Measurements from ENCODE around the gene BLOC1S5. TPM values are rescaled to one million over a fixed set of nuclear protein-coding genes. Genes with fewer than 3 reads are reported as not detected.

Gene BLOC1S5
- total and polyA plus RNA-seq, 2 of the 8 experiments (the other 6 are each of a cell fraction or from before 2014, with no cell fraction given), result 3.4 to 17.2 TPM

GRCh38 chr6:8057263-8057662, 6.9 kb downstream of the BLOC1S5 start:
- FAIRE-seq (no peak), DNase-seq (ENCODE audit: low read depth in 1 of 2, low spot score in 2 of 2) (no peak)
- Histone ChIP-seq H2AFZ (ENCODE audit: low read length) (no peak overlapping the region), H4K5ac (ENCODE audit: insufficient read length, low read depth, low read length) (no peak overlapping the region), H2AK5ac (ENCODE audit: low read depth, low read length) (no peak overlapping the region), H3K27ac (ENCODE audit: low read depth, low read length) (no peak overlapping the region), H3K4me1 (replicated peaks in 1 of 4; ENCODE audit: control insufficient read depth in 3 of 4, insufficient read depth in 4 of 4, low read length in 3 of 4) (no peaks in the 10 kb centered on the region), H3K23ac (ENCODE audit: insufficient read length) (no peak overlapping the region), H3K4me3 (ENCODE audit: extremely low read depth in 1 of 4, insufficient read depth in 2 of 4, low read depth in 3 of 4, low read length in 4 of 4) (no peak overlapping the region), H4K20me1 (replicated peaks in 1 of 2; ENCODE audit: control insufficient read depth in 1 of 2, insufficient read depth in 2 of 2, low read length in 2 of 2) (no peaks in the 10 kb centered on the region), H3K36me3 (ENCODE audit: control insufficient read depth in 2 of 4, insufficient read depth in 4 of 4, low read length in 3 of 4) (peaks cover 0 to 22% (median 8%) of the 10 kb centered on the region in 4 experiments; a peak in 6 of 8 replicates), H2BK12ac (ENCODE audit: low read depth, low read length) (no peak overlapping the region), H3K9ac (replicated peaks in 1 of 4; ENCODE audit: extremely low read depth in 1 of 4, low read depth in 3 of 4, low read length in 3 of 4) (no peak overlapping the region), H3K9me3 (ENCODE audit: insufficient read depth in 2 of 2, low read depth in 1 of 2, low read length in 1 of 2) (no peaks in the 10 kb centered on the region), H3K18ac (ENCODE audit: extremely low read depth, low read length) (no peak overlapping the region), H3K4ac (replicated peaks; ENCODE audit: insufficient read length, low read depth, low read length) (no peak overlapping the region), H3K79me2 (ENCODE audit: control insufficient read depth in 1 of 2, insufficient read depth in 2 of 2, low read length in 2 of 2) (no peaks in the 10 kb centered on the region), H3K79me1 (ENCODE audit: low read depth, low read length) (no peaks in the 10 kb centered on the region; the same call in 1 of the 2 replicates), H2BK20ac (ENCODE audit: low read length) (no peak overlapping the region), H4K8ac (ENCODE audit: extremely low read depth, insufficient read depth, low read length) (no peak overlapping the region), H2BK15ac (ENCODE audit: low read length) (no peak overlapping the region), H3K14ac (ENCODE audit: insufficient read length) (no peak overlapping the region), H3K27me3 (replicated peaks in 1 of 4; ENCODE audit: control insufficient read depth in 3 of 4, extremely low read depth in 1 of 4, insufficient read depth in 3 of 4, low read length in 3 of 4) (no peaks in the 10 kb centered on the region), H2BK120ac (replicated peaks; ENCODE audit: low read depth, low read length) (no peak overlapping the region), H3K56ac (replicated peaks; ENCODE audit: insufficient read length, low read depth, low read length) (no peak overlapping the region), H3K23me2 (ENCODE audit: low read depth, low read length) (no peaks in the 10 kb centered on the region), H3K4me2 (ENCODE audit: insufficient read depth in 1 of 2, low read depth in 2 of 2, low read length in 2 of 2) (no peak overlapping the region), H4K91ac (replicated peaks; ENCODE audit: insufficient read length, low read length) (no peak overlapping the region), H2BK5ac (ENCODE audit: low read depth, low read length) (no peak overlapping the region)
- POLR2A ChIA-PET (ENCODE audit: partially characterized antibody), result no interaction called here
- CTCF ChIA-PET (ENCODE audit: partially characterized antibody), result interaction anchor here (1.1 kb wide), 1 partner anchor 384 kb away, joined by 3 read pairs; no protein-coding TSS in a partner anchor
- WGBS, 2 experiments (ENCODE audit: extremely low coverage in 1 of 2, insufficient coverage in 1 of 2, insufficient read length in 1 of 2, insufficient replicate concordance in 2 of 2, low coverage in 1 of 2, low lambda C conversion rate in 2 of 2, missing lambda C conversion rate in 1 of 2), result 95% methylated on average over 4 of the region's 4 CpGs; no CpG with 5 or more reads in 1 of the 2 experiments
- TF ChIP-seq CTCF (IDR thresholded peaks at IDR 0.05; ENCODE audit: control extremely low read depth in 1 of 3, insufficient read depth in 1 of 3, low read depth in 1 of 3, low read length in 3 of 3), result no peak
